PC-3 (cell line): ENCODE measurements around the gene MKLN1. TPM values are rescaled to one million over a fixed set of nuclear protein-coding genes. Genes with fewer than 3 reads are reported as not detected.

Source experiments
- ATAC-seq: fragments of 200-7000 bp; cut with Tn5 transposase; 2 replicates; pipeline ENCODE4 v1.9.1; 2020; ENCODE audit warnings: mild to moderate bottlenecking, moderate library complexity
- BruUV-seq: library from RNA; stranded (reverse); fragments of 400-500 nt; replicated peaks from 2 replicates; lab custom pipeline; 2021; lab: Mats Ljungman, UMichigan
- CTCF ChIA-PET: fragments of 300-600 bp; sonication (Branson Sonifier 250); formaldehyde crosslinking; loops from one replicate; lab custom pipeline; 2022; ENCODE audit warnings: antibody characterized with exemption; lab: Charles Lee
- POLR2A ChIA-PET: fragments of 300-600 bp; sonication (Branson Sonifier 250); formaldehyde crosslinking; loops from one replicate; lab custom pipeline; 2022; ENCODE audit warnings: antibody characterized with exemption; ENCODE audit not compliant: unreplicated experiment; lab: Charles Lee
- DNase-seq: peaks from one replicate; pipeline ENCODE4 v3.0.0-alpha.2; 2015
- H2AFZ ChIP-seq: fragments of 300-600 bp; sonication (generic); 2 replicates; pipeline ENCODE4 v1.6.0; 2016; ENCODE audit warnings: antibody characterized with exemption, low read length
- H3F3A ChIP-seq: fragments of 300-600 bp; sonication (generic); one replicate; pipeline ENCODE4 v1.6.0; 2017; ENCODE audit warnings: antibody characterized with exemption, low read length, control low read depth, mild to moderate bottlenecking; ENCODE audit not compliant: unreplicated experiment
- H3K27ac ChIP-seq: fragments of 300-600 bp; sonication (generic); 2 replicates; pipeline ENCODE4 v1.5.1; 2016; ENCODE audit warnings: mild to moderate bottlenecking, low read length
- H3K27me3 ChIP-seq: fragments of 300-600 bp; sonication (generic); 2 replicates; pipeline ENCODE4 v1.6.1; 2016; ENCODE audit warnings: low read length, mixed read lengths
- H3K36me3 ChIP-seq: fragments of 300-600 bp; sonication (generic); 2 replicates; pipeline ENCODE4 v1.6.1; 2016; ENCODE audit warnings: low read depth, mixed run types, low read length, mixed read lengths
- H3K4me1 ChIP-seq: fragments of 300-600 bp; sonication (generic); 2 replicates; pipeline ENCODE4 v1.5.1; 2016; ENCODE audit warnings: low read length; ENCODE audit not compliant: insufficient read depth
- H3K4me2 ChIP-seq: fragments of 300-600 bp; sonication (generic); 2 replicates; pipeline ENCODE4 v1.6.0; 2016; ENCODE audit warnings: low read length
- H3K4me3 ChIP-seq: fragments of 300-600 bp; sonication (generic); 2 replicates; pipeline ENCODE4 v1.5.1; 2016; ENCODE audit warnings: mild to moderate bottlenecking, low read length, mixed read lengths
- H3K79me2 ChIP-seq: fragments of 300-600 bp; sonication (generic); 2 replicates; pipeline ENCODE4 v1.6.1; 2017; ENCODE audit warnings: low read length, mixed read lengths
- H3K9ac ChIP-seq: fragments of 300-600 bp; sonication (generic); 2 replicates; pipeline ENCODE4 v1.6.0; 2016; ENCODE audit warnings: mild to moderate bottlenecking, low read length
- H3K9me2 ChIP-seq: fragments of 300-600 bp; sonication (generic); replicated peaks from 2 replicates; pipeline ENCODE4 v1.6.1; 2016; ENCODE audit warnings: mixed run types, low read length, mixed read lengths
- H3K9me3 ChIP-seq: fragments of 300-600 bp; sonication (generic); 2 replicates; pipeline ENCODE4 v1.6.1; 2016; ENCODE audit warnings: low read length, mixed read lengths
- H4K20me1 ChIP-seq: fragments of 300-600 bp; sonication (generic); 2 replicates; pipeline ENCODE4 v1.6.1; 2016; ENCODE audit warnings: low read length, mixed read lengths
- EZH2 ChIP-seq: fragments of 300-600 bp; sonication (generic); IDR thresholded peaks from one replicate; pipeline ENCODE4 v1.6.1; 2017; ENCODE audit warnings: antibody characterized with exemption, mild to moderate bottlenecking, low read length; ENCODE audit not compliant: unreplicated experiment
- EZH2phosphoT487 ChIP-seq: fragments of 300-600 bp; sonication (generic); IDR thresholded peaks from 2 replicates; pipeline ENCODE4 v1.6.1; 2018; ENCODE audit warnings: mild to moderate bottlenecking, antibody characterized with exemption, low read length, borderline replicate concordance
- intact Hi-C: fragments of 100-400 bp; cut with micrococcal nuclease; formaldehyde crosslinking; loops from 2 replicates; pipeline ENCODE4 v1.9.0; 2023
- total RNA-seq: library from RNA; depleted of rRNA; stranded (reverse); fragments of >200 nt; gene quantifications from 2 replicates; pipeline ENCODE4 v1.2.3, GENCODE V29; 2014
- TF ChIP-seq, protein P1 (sequence below): fragments of 300-600 bp; sonication (generic); conservative IDR thresholded peaks from 2 replicates; pipeline ENCODE4 v1.5.1; 2017; ENCODE audit warnings: antibody characterized with exemption, low read depth, mild to moderate bottlenecking, low read length

Gene MKLN1
- total RNA-seq, 1 experiment from 2014 or later: 16.3 TPM

DNA sequence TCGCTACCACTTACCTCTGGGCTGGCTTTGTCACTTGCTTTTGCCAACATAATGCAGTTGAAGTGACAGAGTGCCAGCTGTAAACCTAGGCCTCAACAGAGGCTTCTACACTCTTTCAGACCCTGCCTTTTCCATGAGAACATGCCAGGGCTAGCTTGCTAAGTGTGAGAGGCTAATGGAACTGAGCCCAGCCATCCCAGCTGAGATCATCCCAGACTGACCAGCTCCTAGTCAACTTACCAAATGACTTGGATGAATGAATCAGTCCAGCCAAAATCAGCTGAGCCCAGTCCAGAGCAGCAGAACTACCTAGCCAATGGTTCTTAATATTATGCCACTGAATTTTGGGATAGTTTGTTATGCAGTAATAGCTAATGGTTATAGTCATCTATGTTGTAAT lies 34.7 kb upstream of the MKLN1 start:
- Histone ChIP-seq H2AFZ (no peak overlapping the region), H3K9me2 (no peaks in the 10 kb centered on the region), H3K27ac (no peak overlapping the region), H3K9me3 (no peaks in the 10 kb centered on the region), H3K27me3 (no peaks in the 10 kb centered on the region), H3K9ac (no peak overlapping the region), H3K4me2 (no peak overlapping the region), H3K4me1 (no peaks in the 10 kb centered on the region), H3K4me3 (no peak overlapping the region), H3K36me3 (no peaks in the 10 kb centered on the region), H4K20me1 (no peaks in the 10 kb centered on the region), H3F3A (no peaks in the 10 kb centered on the region), H3K79me2 (no peaks in the 10 kb centered on the region)
- no TSS peak for BruUV-seq
- ATAC-seq: no peak
- ChIA-PET POLR2A (no interaction called here), CTCF (no interaction called here)
- intact Hi-C loops: no loop called here
- DNase-seq: no peak
- TF ChIP-seq EZH2: no peak
- TF ChIP-seq EZH2phosphoT487: no peak
- TF ChIP-seq, protein P1, sequence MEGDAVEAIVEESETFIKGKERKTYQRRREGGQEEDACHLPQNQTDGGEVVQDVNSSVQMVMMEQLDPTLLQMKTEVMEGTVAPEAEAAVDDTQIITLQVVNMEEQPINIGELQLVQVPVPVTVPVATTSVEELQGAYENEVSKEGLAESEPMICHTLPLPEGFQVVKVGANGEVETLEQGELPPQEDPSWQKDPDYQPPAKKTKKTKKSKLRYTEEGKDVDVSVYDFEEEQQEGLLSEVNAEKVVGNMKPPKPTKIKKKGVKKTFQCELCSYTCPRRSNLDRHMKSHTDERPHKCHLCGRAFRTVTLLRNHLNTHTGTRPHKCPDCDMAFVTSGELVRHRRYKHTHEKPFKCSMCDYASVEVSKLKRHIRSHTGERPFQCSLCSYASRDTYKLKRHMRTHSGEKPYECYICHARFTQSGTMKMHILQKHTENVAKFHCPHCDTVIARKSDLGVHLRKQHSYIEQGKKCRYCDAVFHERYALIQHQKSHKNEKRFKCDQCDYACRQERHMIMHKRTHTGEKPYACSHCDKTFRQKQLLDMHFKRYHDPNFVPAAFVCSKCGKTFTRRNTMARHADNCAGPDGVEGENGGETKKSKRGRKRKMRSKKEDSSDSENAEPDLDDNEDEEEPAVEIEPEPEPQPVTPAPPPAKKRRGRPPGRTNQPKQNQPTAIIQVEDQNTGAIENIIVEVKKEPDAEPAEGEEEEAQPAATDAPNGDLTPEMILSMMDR: no peak

DNA sequence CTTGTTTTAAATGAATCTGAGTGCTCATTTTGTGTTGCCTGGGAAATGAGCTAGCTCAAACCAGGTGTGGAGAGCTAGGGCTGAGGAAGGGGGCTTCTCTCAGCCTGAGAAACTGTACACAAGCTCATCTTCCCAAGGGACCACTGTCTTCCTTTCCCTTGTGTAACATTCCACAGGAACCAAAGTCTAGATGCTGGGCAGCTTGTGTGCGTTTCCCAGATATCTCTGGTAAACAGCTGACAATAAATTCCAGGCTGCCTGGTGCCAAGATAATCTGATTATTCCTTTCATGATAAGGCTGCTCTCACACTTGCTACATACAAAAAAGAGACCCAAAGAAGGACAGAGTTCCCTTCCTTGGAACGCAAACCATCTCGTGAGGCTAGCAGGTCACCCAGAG lies 33.1 kb upstream of the MKLN1 start:
- ChIA-PET POLR2A (no interaction called here), CTCF (no interaction called here)
- intact Hi-C loops: no loop called here
- Histone ChIP-seq H3F3A (no peaks in the 10 kb centered on the region), H4K20me1 (no peaks in the 10 kb centered on the region), H2AFZ (no peak overlapping the region), H3K9me2 (no peaks in the 10 kb centered on the region), H3K79me2 (no peaks in the 10 kb centered on the region), H3K9me3 (no peaks in the 10 kb centered on the region), H3K27me3 (no peaks in the 10 kb centered on the region), H3K36me3 (no peaks in the 10 kb centered on the region), H3K4me3 (no peak overlapping the region), H3K27ac (no peak overlapping the region), H3K9ac (no peak overlapping the region), H3K4me2 (no peak overlapping the region), H3K4me1 (no peaks in the 10 kb centered on the region)
- no peak for TF ChIP-seq EZH2
- no peak for TF ChIP-seq EZH2phosphoT487
- TF ChIP-seq, protein P1: no peak
- no TSS peak for BruUV-seq
- DNase-seq: no peak
- ATAC-seq: no peak

DNA sequence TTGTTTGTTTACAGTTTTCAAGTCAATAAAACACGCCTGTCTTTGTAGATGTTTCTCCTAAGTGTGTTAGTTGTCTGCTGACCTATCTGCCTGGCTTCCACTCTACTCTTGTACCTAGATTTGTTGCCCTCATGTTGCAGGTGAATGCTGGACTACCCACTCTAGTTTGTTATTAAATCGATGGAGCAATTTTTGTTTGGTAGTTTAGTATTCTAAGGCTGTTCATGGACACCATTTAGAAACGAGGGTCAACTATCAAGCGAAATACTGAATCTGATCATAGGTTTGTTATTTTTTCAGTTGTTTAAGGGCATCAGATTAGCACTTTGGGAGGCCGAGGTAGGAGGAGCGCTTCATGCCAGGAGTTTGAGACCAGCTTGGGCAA lies 29.1 kb upstream of the MKLN1 start:
- CTCF ChIA-PET: no interaction called here
- no peaks in the 10 kb centered on the region for H4K20me1 ChIP-seq
- H3K9ac ChIP-seq: no peak overlapping the region
- ATAC-seq (no peak), DNase-seq (no peak)
- no peak overlapping the region for H3K27ac ChIP-seq
- no peak overlapping the region for H3K4me2 ChIP-seq
- H3K36me3 ChIP-seq: no peaks in the 10 kb centered on the region
- no peak overlapping the region for H2AFZ ChIP-seq
- POLR2A ChIA-PET: no interaction called here
- H3K4me1 ChIP-seq: no peaks in the 10 kb centered on the region
- BruUV-seq: no TSS peak
- H3K9me2 ChIP-seq: no peaks in the 10 kb centered on the region
- H3K79me2 ChIP-seq: no peaks in the 10 kb centered on the region
- no peak overlapping the region for H3K4me3 ChIP-seq
- H3F3A ChIP-seq: no peaks in the 10 kb centered on the region
- TF ChIP-seq EZH2phosphoT487 (no peak), EZH2 (no peak)
- no peaks in the 10 kb centered on the region for H3K9me3 ChIP-seq
- H3K27me3 ChIP-seq: no peaks in the 10 kb centered on the region
- intact Hi-C loops: no loop called here
